ENCODE results near the gene NTRK2. TPM values are rescaled to one million over a fixed set of nuclear protein-coding genes. Genes with fewer than 3 reads are reported as not detected.

The NTRK2 gene
- total RNA-seq, 4 donors from 2014 or later: 2.6 to 8.5 (median 6.0) TPM

- 83 to 90% methylated on average over 2 to 5 of the region's 5 CpGs for WGBS, 2 donors (ENCODE audit: low coverage in 1 of 2)
These were observed 173.8 kb downstream of the NTRK2 start for GRCh38 chr9:84843175-84843824.

GRCh38 chr9:84845956-84846900, 176.7 kb downstream of the NTRK2 start:
- Histone ChIP-seq H3K4me3 (no peak overlapping the region), H3K27me3 (no peaks in the 10 kb centered on the region), H3K4me1 (peaks cover 0 to 9% (median 0%) of the 10 kb centered on the region in 3 donors), H3K27ac (no peak overlapping the region), H3K36me3 (no peaks in the 10 kb centered on the region), H3K9me3 (no peaks in the 10 kb centered on the region)
- TF ChIP-seq EP300 (IDR thresholded peaks at IDR 0.05) (no peak), POLR2A (IDR thresholded peaks at IDR 0.05) (no peak), POLR2AphosphoS5 (IDR thresholded peaks at IDR 0.05) (no peak)
- TF ChIP-seq, protein P1, sequence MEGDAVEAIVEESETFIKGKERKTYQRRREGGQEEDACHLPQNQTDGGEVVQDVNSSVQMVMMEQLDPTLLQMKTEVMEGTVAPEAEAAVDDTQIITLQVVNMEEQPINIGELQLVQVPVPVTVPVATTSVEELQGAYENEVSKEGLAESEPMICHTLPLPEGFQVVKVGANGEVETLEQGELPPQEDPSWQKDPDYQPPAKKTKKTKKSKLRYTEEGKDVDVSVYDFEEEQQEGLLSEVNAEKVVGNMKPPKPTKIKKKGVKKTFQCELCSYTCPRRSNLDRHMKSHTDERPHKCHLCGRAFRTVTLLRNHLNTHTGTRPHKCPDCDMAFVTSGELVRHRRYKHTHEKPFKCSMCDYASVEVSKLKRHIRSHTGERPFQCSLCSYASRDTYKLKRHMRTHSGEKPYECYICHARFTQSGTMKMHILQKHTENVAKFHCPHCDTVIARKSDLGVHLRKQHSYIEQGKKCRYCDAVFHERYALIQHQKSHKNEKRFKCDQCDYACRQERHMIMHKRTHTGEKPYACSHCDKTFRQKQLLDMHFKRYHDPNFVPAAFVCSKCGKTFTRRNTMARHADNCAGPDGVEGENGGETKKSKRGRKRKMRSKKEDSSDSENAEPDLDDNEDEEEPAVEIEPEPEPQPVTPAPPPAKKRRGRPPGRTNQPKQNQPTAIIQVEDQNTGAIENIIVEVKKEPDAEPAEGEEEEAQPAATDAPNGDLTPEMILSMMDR (IDR thresholded peaks at IDR 0.05): no peak
- ATAC-seq: no peak
- WGBS, 2 donors (ENCODE audit: low coverage in 1 of 2): 76 to 93% methylated on average over 4 to 5 of the region's 7 CpGs

More at GRCh38 chr9:84843175-84843824, 173.8 kb downstream of the NTRK2 start:
- ATAC-seq: no peak
- Histone ChIP-seq H3K36me3 (no peaks in the 10 kb centered on the region), H3K4me1 (no peaks in the 10 kb centered on the region), H3K27ac (no peak overlapping the region), H3K9me3 (no peaks in the 10 kb centered on the region), H3K4me3 (no peak overlapping the region), H3K27me3 (no peaks in the 10 kb centered on the region)
- TF ChIP-seq, protein P1 (IDR thresholded peaks at IDR 0.05): no peak
- TF ChIP-seq EP300 (IDR thresholded peaks at IDR 0.05) (no peak), POLR2AphosphoS5 (IDR thresholded peaks at IDR 0.05) (no peak), POLR2A (IDR thresholded peaks at IDR 0.05) (no peak)

GRCh38 chr9:84846906-84847305, 177.4 kb downstream of the NTRK2 start:
- Histone ChIP-seq H3K27me3 (no peaks in the 10 kb centered on the region), H3K27ac (no peak overlapping the region), H3K4me1 (peaks cover 0 to 16% (median 4%) of the 10 kb centered on the region in 3 donors), H3K36me3 (no peaks in the 10 kb centered on the region), H3K4me3 (no peak overlapping the region), H3K9me3 (no peaks in the 10 kb centered on the region)
- ATAC-seq: no peak
- TF ChIP-seq, protein P1 (IDR thresholded peaks at IDR 0.05): no peak

DNA sequence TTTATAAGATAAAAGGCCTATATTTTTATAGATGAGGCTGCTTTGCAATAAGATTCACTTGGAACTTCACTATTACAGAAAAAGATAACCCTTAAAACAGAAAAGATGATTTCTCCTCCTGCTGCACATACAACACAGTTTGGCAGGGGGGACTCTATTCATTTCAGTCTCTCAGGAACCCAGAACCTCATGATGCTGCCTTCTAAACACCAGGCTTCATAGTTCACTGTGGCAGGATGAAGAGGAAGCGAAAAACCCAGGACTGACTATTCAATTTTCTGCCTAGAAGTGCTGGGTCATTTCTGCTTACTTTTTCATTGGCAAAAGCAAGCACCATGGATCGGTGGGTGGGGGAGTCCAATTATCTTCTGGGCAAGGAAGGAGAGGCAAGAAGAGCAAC, 179.5 kb downstream of the NTRK2 start:
- no peaks in the 10 kb centered on the region for H3K36me3 ChIP-seq
- 94% methylated on average over 2 of the region's 2 CpGs for WGBS, 2 donors (ENCODE audit: low coverage in 1 of 2)
- TF ChIP-seq, protein P1 (IDR thresholded peaks at IDR 0.05): no peak
- TF ChIP-seq POLR2A (IDR thresholded peaks at IDR 0.05): no peak
- no peak for TF ChIP-seq EP300 (IDR thresholded peaks at IDR 0.05)
- TF ChIP-seq POLR2AphosphoS5 (IDR thresholded peaks at IDR 0.05): no peak
- ATAC-seq: no peak
- no peaks in the 10 kb centered on the region for H3K27me3 ChIP-seq
- no peaks in the 10 kb centered on the region for H3K9me3 ChIP-seq
- H3K4me3 ChIP-seq: no peak overlapping the region
- H3K27ac ChIP-seq: no peak overlapping the region
- peaks cover 4 to 35% (median 8%) of the 10 kb centered on the region in 3 donors for H3K4me1 ChIP-seq

Data from gastroesophageal sphincter (tissue), 4 donors.